Activated naive CD4-positive, alpha-beta T cell treated with anti-CD3 and anti-CD28 coated beads, Interleukin-2, amount 50 U/mL, for 72 hours (primary cell): ENCODE measurements around the gene RERE. TPM values are rescaled to one million over a fixed set of nuclear protein-coding genes. Genes with fewer than 3 reads are reported as not detected.
A peak's percentile ranks its signal among the peaks of the same experiment; 100 is the strongest.
"Not testable (repeated sequence)": the region's sequence is repeated elsewhere in the genome, so short reads cannot be mapped to it uniquely, and the experiment has no call there.

Source experiments
- ATAC-seq, 2 donors: fragments of 150-1000 bp; cut with Tn5 transposase; 2 replicates each; pipeline ENCODE4 v1.10.0; 2021; ENCODE audit warnings: mild to moderate bottlenecking in 2 of 2, moderate library complexity in 2 of 2
- DNase-seq, 2 donors: peaks; one replicate each; pipeline ENCODE4 v3.0.0; 2021 to 2022; ENCODE audit warnings: low spot score in 2 of 2
- H3K27ac Mint-ChIP-seq, 2 donors: one replicate each; pipeline ENCODE4 v1.8.0; 2022; ENCODE audit warnings: mild to moderate bottlenecking in 2 of 2, mixed read lengths in 2 of 2
- H3K36me3 Mint-ChIP-seq, 2 donors: one replicate each; pipeline ENCODE4 v1.8.0; 2022; ENCODE audit warnings: mixed read lengths in 2 of 2
- H3K9me3 Mint-ChIP-seq, 2 donors: one replicate each; pipeline ENCODE4 v1.8.0; 2022; ENCODE audit warnings: mixed read lengths in 2 of 2
- total RNA-seq, 2 donors: library from RNA; stranded (reverse); gene quantifications; one replicate each; pipeline ENCODE4 v1.2.3, GENCODE V29; 2022

RERE gene
- total RNA-seq, 2 donors from 2014 or later: 51.8 to 72.1 TPM

DNA sequence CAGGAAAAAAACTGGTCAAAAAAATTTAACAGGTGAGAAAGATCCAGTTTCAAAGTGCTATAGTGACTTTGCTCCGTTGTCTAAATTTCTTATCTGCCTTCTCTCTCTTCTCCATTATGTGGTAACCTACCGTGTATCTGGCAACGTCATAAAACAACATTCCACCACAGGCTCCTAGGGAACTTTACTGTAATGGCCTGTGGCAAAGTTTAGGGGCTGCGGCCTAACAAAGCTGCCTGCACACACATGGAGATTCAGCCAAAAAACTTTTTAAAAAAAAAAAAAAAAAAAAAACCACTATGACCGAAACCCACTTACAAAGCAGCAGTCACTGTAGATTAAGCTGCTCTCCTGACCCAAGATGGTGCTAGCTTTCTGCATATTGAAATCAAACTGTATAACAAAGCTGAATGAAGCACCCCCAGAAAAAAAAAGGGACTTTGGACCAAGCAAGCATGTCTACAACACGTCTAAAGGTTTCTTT is 296.9 kb downstream of the RERE start:
- H3K9me3 Mint-ChIP-seq: no peaks in the 10 kb centered on the region
- peaks cover 10 to 22% of the 10 kb centered on the region in 2 donors for H3K36me3 Mint-ChIP-seq
- ATAC-seq: no peak
- H3K27ac Mint-ChIP-seq: peak overlapping the region; percentile 35 to 53
- DNase-seq: no peak

DNA sequence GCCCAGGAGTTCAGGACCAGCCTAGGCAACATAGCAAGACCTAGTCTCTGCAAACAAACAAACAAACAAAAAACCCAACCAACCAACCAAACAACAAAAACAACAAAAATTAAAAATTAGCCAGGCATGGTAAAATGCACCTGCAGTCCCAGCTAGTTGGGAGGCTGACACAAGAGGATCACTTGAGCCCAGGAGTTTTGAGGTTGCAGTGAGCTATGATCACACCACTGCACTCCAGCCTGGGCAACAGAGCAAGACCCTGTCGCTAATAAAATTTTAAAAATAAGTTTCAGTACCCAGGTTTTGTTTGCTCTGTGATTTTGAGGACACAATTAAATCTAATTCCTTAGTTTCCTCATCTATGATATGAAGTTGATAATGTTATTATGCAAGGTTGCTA is 298.3 kb downstream of the RERE start:
- Mint-ChIP-seq H3K27ac (no peak overlapping the region), H3K9me3 (no peaks in the 10 kb centered on the region), H3K36me3 (peaks cover 10 to 22% of the 10 kb centered on the region in 2 donors)
- DNase-seq (no peak), ATAC-seq (no peak)

DNA sequence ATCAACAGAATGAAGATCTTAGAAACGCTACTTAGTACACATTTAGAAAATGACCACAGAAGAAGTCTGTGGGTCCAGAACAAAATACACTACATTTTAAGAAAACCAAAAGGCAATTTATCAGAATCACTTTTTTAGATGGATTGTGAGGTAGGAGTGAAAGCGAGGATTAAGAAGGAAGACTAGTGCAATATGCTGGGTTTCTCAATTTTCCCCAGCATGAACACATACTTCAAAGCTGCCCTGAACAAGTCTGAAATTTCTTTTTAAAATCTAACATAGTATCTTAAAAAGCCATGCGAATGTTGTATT is 299.0 kb downstream of the RERE start:
- ATAC-seq (no peak), DNase-seq (no peak)
- Mint-ChIP-seq H3K9me3 (no peaks in the 10 kb centered on the region), H3K27ac (peak overlapping the region in 1 of 2 donors; percentile 86), H3K36me3 (peaks cover 8 to 19% of the 10 kb centered on the region in 2 donors)

DNA sequence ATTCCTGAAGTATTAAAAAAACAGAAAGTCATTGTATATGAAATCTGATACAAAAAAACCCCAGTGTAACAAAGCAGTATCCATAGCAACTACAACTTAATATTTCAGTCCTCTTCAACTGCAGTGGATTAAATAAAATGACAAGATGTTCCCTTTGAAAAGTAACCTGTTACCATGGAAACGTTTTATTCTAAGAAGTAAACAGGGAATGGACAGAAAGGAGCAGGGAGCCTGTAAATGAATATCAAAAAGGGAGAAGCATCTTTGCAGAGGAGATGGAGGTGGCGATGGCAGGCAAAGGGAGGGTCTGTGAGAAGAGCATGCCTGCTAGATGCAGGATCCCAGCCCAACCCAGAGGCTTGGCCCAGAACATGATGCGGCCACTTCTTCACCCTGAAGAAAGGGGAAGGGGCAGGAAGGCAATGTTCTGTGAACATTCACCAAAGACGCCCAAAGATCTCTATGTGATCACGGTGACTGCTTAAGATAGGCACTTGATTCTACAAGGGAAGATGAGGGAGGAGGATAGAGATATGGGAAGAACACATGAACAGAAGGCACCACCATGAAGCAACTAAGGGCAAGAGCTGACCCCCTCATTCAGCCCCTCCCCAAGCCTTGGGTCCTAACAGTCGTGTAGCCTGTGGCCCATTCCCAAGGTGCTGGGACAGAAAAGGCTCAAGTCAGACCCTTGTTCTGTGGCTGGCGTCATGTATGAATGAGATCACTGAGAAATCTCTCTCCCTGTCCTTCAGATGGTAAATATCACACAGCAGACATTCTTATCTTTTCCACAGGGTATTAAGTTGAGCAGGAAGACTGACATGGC is 299.6 kb downstream of the RERE start:
- H3K36me3 Mint-ChIP-seq: peaks cover 4 to 14% of the 10 kb centered on the region in 2 donors
- DNase-seq (no peak), ATAC-seq (no peak)
- no peaks in the 10 kb centered on the region for H3K9me3 Mint-ChIP-seq
- H3K27ac Mint-ChIP-seq: peak overlapping the region; percentile 8 to 86

DNA sequence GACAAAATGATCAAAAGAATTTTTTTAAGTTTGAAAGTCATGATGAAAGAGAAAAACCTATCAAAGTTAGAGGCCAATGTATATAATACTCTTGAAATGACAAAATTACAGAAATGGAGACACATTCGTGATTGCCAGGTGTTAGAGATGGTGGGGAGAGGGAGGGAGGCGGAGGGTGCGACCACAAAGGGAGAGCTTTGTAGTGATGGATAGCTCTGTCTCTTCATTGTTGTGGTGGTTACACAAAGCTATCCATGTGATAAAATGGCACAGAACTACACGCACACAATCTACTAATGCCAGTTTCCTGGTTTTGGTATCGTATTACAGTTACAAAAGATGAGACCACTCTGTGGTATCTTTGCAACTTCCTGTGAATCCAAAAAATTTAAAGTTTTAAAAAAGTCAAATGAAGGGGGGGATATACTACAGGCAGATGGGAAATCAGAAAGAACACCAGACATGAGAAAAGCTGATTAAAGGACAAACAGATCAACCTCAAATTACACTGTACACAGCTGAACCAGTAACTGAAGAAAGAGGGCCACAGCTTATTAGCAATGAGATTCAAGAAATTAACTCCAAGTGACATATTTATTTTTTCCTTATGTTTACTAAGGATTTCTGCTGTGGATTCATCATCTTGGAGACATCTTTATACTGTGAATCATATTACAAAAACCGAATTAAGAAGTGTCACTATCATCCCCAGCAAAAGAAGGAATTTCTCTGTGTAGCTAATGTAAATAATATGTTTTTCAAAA is 300.5 kb downstream of the RERE start:
- peaks cover 6 to 12% of the 10 kb centered on the region in 2 donors for H3K36me3 Mint-ChIP-seq
- DNase-seq (no peak), ATAC-seq (peak; percentile 78 to 89)

DNA sequence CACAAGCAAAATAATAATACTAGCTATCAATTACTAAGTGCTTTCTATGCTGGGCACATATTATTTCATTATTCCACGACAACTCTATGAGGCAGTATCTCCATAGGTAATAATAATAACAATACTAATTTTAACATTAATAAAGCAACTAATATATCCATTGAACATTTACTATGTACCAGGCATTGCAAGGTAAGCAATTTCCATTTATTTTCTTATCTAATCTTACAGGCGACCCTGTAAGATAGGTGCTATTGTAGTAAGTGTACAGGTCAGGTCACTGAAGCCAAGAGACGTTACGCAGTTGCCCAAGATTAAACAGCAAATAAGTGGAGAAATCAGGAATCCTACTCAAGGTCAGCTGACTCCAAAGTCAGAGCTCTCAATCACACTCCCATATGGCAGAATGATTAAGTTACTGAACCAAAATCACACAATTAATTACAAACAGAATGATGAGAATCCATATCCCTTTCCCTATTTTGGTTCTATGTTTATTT is 301.1 kb downstream of the RERE start:
- Mint-ChIP-seq H3K36me3 (peaks cover 6 to 11% of the 10 kb centered on the region in 2 donors), H3K9me3 (peaks cover 0 to 5% of the 10 kb centered on the region in 2 donors), H3K27ac (peak overlapping the region; percentile 86 to 96)
- no peak for DNase-seq
- no peak for ATAC-seq

More for the DNA sequence above, 300.5 kb downstream of the RERE start:
- peak overlapping the region; percentile 86 to 96 for H3K27ac Mint-ChIP-seq
- peaks cover 0 to 5% of the 10 kb centered on the region in 2 donors for H3K9me3 Mint-ChIP-seq

DNA sequence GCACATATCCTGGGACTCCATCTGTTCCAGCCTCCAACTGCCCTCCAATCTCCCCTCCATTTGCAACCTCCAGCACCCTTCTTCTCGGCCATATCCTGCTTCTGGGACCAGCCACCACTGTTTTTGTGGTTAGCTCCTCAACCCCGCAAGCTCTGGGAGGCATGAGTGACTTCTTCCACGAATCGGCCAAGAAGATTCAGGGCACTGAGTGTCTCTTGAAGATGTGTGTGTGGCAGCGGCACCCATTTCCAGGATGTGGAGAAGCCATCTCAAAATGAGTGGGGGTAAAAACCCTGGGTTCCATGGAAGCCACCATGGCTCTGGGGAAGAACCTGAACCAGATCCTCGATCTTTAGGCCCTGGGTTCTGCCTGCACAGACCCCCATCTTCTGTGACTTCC is 304.9 kb downstream of the RERE start:
- peak in 1 of 2 donors; percentile 76 for DNase-seq
- Mint-ChIP-seq H3K36me3 (peaks cover 6% of the 10 kb centered on the region in 2 donors), H3K9me3 (peaks cover 0 to 5% of the 10 kb centered on the region in 2 donors), H3K27ac (peak overlapping the region; percentile 92 to 93)
- peak in 1 of 2 donors; percentile 62 for ATAC-seq

DNA sequence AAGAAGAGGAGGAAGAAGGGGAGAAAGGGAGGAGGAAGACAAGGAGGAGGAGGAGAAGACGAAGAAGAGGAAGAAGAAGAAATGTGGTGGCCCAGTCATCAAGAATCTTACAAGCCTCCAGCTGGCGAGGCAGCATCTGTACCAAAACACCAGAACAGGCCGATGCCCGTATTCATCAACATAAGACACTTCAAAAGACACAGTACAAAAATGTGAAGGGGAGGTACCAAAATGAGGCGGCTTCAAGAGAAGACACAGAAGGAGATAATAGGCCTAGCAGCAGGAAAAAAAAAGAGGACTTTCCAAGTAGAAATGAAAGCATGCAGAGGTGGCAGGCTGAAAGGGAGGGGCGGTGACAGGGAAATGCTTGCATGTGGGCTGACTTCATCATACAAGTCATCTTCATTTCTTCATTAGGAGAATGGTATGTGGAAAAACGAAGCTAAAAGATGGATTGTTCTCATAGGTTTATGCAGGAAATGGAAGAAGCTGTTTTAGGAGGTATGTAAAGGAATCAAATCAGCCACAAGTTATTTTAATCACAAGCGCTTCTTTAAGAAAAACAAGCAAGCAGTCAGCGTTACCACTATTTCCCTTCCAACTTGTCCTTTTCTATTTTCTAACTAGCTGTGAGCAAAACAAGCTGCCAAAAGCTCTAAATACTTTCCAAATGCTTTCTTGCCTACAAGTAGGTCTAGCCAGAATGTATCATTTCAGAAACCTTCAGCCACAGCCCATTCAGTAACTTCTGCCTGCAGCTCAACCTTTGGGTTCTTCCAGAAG is 307.2 kb downstream of the RERE start:
- Mint-ChIP-seq H3K9me3 (peaks cover 0 to 5% of the 10 kb centered on the region in 2 donors), H3K27ac (peak overlapping the region; percentile 78 to 92), H3K36me3 (peaks cover 13% of the 10 kb centered on the region in 2 donors)
- DNase-seq (no peak), ATAC-seq (peak; percentile 80)

DNA sequence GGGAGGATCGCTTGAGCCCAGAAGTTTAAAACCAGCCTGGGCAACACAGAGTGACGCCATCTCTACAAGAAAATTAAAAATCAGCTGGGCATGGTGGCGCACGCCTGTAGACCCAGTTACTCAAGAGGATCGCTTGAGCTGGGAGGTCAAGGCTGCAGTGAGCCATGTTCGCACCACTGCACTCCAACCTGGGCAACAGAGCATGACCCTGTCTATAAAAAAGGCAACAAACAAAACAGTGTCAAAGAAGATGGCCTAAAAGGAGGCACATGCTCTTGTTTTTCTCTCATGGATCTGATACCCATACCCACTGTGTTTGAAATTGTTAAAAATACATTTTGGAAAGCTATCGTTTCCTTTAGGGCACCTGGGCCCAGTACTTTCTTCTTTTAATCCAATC is 307.9 kb downstream of the RERE start:
- H3K36me3 Mint-ChIP-seq: peaks cover 13% of the 10 kb centered on the region in 2 donors
- peak overlapping the region; percentile 78 to 92 for H3K27ac Mint-ChIP-seq
- DNase-seq (no peak), ATAC-seq (no peak)
- peaks cover 0 to 5% of the 10 kb centered on the region in 2 donors for H3K9me3 Mint-ChIP-seq

DNA sequence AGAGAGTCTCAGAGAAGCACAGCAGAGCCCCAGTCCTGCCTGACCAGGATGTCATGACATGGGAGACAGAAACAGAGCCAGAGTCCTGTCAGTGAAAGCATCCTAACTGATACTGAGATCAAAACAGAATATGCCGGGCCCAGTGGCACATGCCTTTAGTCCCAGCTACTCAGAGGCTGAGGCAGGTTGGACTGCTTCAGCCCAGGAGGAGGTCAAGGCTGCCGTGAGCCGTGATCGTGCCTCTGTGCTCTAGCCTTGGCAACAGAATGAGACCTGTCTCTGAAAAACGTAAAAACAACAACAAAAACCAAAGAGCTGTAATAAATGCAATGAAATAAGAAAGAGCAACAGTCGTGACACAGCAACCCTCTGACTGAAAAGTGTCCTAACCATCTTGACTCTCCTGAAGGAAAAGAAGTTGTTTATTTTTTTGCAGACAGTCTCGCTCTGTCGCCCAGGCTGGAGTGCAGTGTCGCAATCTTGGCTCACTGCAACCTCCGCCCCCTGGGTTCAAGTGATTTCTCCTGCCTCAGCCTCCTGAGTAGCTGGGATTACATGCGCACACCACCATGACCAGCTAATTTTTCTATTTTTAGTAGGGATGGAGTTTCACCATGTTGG is 310.3 kb downstream of the RERE start:
- peaks cover 7% of the 10 kb centered on the region in 2 donors for H3K36me3 Mint-ChIP-seq
- ATAC-seq: no peak
- no peaks in the 10 kb centered on the region for H3K9me3 Mint-ChIP-seq
- DNase-seq: no peak
- peak overlapping the region in 1 of 2 donors; percentile 12 for H3K27ac Mint-ChIP-seq

DNA sequence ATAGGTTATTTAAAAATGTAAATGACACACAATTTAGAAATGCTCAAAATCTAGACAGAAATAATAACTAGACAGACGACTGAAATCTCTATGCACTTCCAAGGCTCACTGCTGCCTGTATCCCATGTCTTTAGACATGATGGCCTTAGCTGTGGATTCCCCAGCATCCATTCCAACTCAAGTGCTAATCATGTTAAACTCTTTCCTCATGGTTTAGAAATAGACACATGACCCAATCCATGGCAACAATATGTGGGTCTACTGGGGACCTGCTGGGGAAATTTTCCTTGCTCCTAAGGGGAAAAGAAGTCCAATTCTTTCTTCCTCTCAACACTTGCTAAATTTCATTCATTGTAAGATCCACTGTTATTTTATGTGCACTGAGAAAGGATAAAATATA is 311.0 kb downstream of the RERE start:
- Mint-ChIP-seq H3K27ac (no peak overlapping the region), H3K9me3 (no peaks in the 10 kb centered on the region), H3K36me3 (peaks cover 7% of the 10 kb centered on the region in 2 donors)
- ATAC-seq (no peak), DNase-seq (no peak)

DNA sequence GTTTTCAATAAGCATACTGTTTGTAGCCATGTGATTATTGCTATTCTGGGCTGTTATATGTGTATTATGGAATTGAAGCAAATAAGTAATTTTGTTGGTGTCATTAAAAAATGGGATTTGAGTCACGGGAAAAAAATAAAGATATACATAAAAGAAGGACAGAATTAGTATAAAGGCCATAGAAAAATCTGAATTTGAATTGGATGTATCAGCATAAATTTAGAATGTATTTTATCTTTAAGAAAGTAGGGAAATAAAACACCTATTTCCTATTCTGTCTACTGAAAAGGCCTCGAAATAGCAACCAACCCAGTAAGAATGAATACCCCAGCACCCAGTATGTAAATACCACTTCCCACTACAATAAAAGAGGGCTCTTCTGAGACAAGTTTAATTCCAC is 313.6 kb downstream of the RERE start:
- ATAC-seq (no peak), DNase-seq (no peak)
- Mint-ChIP-seq H3K36me3 (peaks cover 7 to 20% of the 10 kb centered on the region in 2 donors), H3K9me3 (no peaks in the 10 kb centered on the region), H3K27ac (no peak overlapping the region)

DNA sequence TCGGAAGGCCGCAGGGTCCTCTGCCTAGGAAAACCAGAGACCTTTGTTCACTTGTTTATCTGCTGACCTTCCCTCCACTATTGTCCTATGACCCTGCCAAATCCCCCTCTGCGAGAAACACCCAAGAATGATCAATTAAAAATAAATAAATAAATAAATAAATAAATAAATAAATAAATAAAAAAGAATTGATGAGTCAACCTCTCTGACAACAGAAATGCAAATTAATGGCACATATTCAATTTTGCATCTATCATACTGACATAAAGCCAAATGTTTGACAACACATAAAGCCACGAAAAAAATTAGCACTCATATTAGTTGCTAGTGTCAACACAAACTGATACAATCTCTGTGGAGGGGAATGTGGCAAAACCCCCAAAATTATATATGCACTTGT is 314.5 kb downstream of the RERE start:
- not testable (repeated sequence) for ATAC-seq, DNase-seq, H3K9me3 Mint-ChIP-seq, H3K27ac Mint-ChIP-seq
- H3K36me3 Mint-ChIP-seq: peaks cover 7 to 20% of the 10 kb centered on the region in 2 donors

DNA sequence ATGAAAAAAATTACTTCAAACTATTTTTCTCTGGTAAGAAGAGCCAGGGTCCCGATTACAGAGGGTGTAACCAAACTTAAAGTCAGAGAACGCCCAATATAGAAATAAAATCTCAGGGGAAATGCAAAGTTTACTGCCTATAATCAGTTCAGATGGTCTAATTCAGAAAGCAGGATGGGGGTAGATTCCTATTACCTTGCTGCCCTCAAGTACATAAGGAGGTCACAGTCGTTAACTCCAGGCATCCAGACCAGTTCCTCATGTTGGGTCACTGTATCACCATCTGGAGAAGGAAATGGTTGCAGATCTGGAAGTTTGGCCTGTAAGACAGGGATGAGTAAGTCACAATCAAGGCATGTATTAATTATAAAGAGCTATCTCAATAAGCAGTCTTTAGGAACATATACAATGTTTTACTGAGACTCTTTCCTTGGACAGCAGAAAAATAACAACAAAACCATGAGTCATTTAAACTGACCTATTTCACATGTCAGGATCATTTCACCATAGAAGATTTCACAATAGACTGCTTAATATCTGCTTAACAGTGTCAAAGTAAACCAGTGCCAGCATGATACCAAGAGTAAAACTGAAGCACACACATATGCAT is 320.1 kb downstream of the RERE start:
- no peak for ATAC-seq
- peaks cover 11 to 65% of the 10 kb centered on the region in 2 donors for H3K36me3 Mint-ChIP-seq
- H3K27ac Mint-ChIP-seq: peak overlapping the region in 1 of 2 donors; percentile 68

DNA sequence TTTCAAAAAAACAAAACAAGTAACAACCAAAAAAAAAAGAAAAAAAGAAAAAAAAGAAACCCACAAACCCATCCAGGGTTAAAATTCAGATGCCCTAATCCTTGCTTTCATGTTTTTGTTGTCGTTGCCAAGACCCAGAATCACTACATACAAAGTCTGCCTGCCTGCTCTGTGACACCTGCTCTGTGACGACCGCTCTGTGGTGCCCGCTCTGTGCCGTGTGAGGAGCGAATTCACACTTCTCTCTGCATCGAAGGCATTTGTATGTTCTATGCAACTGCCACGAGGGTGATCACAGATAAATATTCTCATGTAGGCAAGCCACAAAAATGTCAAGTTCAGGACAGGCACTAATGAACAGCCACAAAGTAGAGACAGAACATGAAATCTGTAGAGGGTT is 321.0 kb downstream of the RERE start:
- ATAC-seq (peak; percentile 15 to 50), DNase-seq (no peak)
- H3K9me3 Mint-ChIP-seq: peaks cover 0 to 4% of the 10 kb centered on the region in 2 donors
- H3K36me3 Mint-ChIP-seq: peaks cover 11 to 71% of the 10 kb centered on the region in 2 donors
- peak overlapping the region; percentile 85 to 94 for H3K27ac Mint-ChIP-seq

More for the DNA sequence above, 320.1 kb downstream of the RERE start:
- peaks cover 0 to 4% of the 10 kb centered on the region in 2 donors for H3K9me3 Mint-ChIP-seq
- DNase-seq: no peak
